ENCODE results near the gene SLC4A2.

The SLC4A2 gene

GRCh38 chr7:151116603-151117440 is 57.4 kb downstream of the SLC4A2 start:
- H3K4me3 ChIP-seq (ENCODE audit: control insufficient read depth, low read depth, low read length) = no peak overlapping the region
- no peak for TF ChIP-seq CTCF (IDR thresholded peaks at IDR 0.05; ENCODE audit: control insufficient read depth, insufficient read depth, low read depth, low read length, missing control alignments)
- DNase-seq (ENCODE audit: low read depth) = no peak

- no peak for DNase-seq (ENCODE audit: low read depth)
- H3K4me3 ChIP-seq (ENCODE audit: control insufficient read depth, low read depth, low read length) = no peak overlapping the region
- TF ChIP-seq CTCF (IDR thresholded peaks at IDR 0.05; ENCODE audit: control insufficient read depth, insufficient read depth, low read depth, low read length, missing control alignments) = no peak
Observed at GRCh38 chr7:151117565-151117964, 58.2 kb downstream of the SLC4A2 start.

- TF ChIP-seq CTCF (IDR thresholded peaks at IDR 0.05; ENCODE audit: control insufficient read depth, insufficient read depth, low read depth, low read length, missing control alignments) = no peak
- no peak for DNase-seq (ENCODE audit: low read depth)
- H3K4me3 ChIP-seq (ENCODE audit: control insufficient read depth, low read depth, low read length) = no peak overlapping the region
Observed at GRCh38 chr7:151118108-151119054, 59.0 kb downstream of the SLC4A2 start.

- TF ChIP-seq CTCF (IDR thresholded peaks at IDR 0.05; ENCODE audit: control insufficient read depth, insufficient read depth, low read depth, low read length, missing control alignments) = no peak
- H3K4me3 ChIP-seq (ENCODE audit: control insufficient read depth, low read depth, low read length) = no peak overlapping the region
- no peak for DNase-seq (ENCODE audit: low read depth)
Observed at GRCh38 chr7:151119055-151119415, 59.6 kb downstream of the SLC4A2 start.

- no peak for DNase-seq (ENCODE audit: low read depth)
- H3K4me3 ChIP-seq (ENCODE audit: control insufficient read depth, low read depth, low read length) = no peak overlapping the region
- no peak for TF ChIP-seq CTCF (IDR thresholded peaks at IDR 0.05; ENCODE audit: control insufficient read depth, insufficient read depth, low read depth, low read length, missing control alignments)
Observed at GRCh38 chr7:151119902-151120301, 60.5 kb downstream of the SLC4A2 start.

GRCh38 chr7:151120896-151121295 is 61.5 kb downstream of the SLC4A2 start:
- H3K4me3 ChIP-seq (ENCODE audit: control insufficient read depth, low read depth, low read length) = no peak overlapping the region
- no peak for DNase-seq (ENCODE audit: low read depth)
- TF ChIP-seq CTCF (IDR thresholded peaks at IDR 0.05; ENCODE audit: control insufficient read depth, insufficient read depth, low read depth, low read length, missing control alignments) = no peak

Data from AG09309 (cell line).